NCI-H2227 treated with DMSO at 0.1 percent for 48 hours (cell line): Measurements from ENCODE around the gene KRT75.
"Not testable (repeated sequence)": the region's sequence is repeated elsewhere in the genome, so short reads cannot be mapped to it uniquely, and the experiment has no call there.

ENCODE experiments used
- DNase-seq: peaks from one replicate; lab custom pipeline; 2025; lab: John Stamatoyannopoulos, UW

The KRT75 gene

DNA sequence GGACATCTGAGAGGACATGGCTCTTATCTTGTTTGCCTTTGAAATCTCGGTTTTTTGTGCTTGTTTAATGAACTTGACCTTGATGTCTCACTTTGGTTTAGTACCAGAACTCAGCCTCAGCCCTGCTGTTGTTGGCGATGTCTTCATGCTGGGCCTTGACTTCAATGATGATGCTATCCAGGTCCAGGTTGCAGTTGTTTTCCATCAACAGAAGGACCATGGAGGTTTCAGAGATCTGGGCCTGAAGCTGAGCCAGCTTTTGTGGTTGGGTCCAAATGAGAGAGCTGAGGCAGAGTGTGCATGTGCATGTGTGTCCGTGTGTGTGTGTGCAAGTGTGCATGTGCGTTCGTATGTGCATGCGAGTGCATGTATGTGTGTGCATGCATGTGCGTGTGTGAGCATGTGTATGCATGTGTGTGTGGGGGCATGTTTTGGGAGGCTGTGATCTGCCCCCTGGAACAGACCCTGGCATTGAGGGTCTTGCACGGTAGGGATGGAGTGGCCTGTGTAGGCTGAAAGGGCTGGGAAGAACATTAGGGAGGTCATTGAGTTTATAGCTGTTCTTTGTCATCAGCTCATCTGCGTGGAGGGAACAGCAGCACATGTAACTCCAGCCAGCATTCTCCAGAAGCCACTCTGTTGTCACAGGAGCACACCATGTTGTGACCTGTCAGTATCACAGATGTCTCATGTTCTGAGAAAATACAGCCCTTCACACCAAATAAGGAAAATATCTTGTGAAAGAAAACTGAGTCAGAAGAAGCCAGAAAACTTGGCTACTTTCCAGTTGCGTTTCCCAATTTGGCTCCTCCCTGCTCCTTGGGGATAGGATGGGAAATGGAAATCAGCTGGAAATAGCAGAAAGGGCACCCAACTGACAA, 18.1 kb downstream of the KRT75 start:
- DNase-seq = no peak

DNA sequence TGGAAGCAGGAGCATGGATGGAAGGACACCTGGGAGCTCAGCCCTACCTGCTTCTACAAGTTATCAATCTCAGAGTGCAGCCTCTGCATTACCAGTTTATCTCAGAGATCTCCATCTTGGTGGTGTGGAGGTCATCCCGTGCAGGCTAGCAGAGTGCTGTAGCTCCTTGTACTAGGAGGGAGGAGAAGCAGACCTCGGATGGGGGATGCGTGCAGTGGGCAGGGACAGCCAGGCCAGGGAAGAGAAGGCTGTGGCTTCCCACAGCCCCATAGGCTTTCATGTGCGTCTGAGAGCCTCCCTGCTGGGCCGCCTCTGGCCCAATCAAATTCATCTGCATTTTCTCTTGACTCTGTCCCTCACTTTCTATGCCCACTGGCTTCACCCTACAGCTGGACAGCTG, 19.2 kb downstream of the KRT75 start:
- no peak for DNase-seq

DNA sequence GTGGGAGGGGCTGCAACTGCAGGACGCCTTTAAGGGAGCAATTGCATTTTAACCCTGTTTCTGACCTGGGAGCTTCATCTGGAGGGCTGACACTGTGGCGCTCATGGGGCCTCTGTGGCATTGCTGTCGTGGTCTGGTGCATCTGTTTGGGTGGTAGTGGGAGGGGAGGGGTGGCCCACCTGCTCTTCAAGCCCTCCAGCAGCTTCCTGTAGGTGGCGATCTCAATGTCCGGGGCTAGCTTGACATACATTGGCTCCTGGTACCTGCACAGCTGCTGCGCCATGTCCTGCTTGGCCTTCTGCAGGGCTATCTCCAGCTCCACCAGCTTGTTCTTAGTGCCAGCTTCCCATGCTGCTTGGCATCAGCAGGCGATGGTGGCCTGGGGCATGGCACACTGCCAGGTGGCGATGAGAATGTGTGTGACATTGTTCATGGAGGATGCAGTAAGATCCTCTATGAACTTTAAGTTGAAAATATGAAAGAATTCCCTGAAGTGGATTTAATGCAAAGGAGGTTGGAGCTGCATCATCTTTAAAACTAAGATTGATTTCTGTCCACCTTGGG, 20.3 kb downstream of the KRT75 start:
- no peak for DNase-seq

- no peak for DNase-seq
These were observed 21.0 kb downstream of the KRT75 start for GRCh38 chr12:52413202-52413601.

DNA sequence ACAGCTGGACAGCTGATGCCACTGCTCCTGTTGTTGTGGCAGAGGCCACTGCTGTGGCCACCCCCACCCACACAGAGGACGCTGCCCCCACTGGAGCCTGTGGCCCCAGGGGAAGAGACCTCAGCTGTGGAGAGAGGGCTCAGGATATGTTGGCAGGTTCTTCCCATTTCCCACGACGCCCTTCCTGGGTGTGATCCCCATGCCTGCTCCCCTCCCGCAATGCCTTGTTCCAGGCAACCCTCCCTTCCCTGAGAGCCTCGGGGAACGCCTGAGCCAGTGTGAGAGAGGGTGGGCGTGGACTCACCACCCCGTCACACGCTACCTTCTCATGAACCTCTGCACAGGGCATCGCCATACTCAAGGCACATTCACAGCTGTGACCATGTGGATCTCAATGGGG, 22.4 kb downstream of the KRT75 start:
- no peak for DNase-seq

DNA sequence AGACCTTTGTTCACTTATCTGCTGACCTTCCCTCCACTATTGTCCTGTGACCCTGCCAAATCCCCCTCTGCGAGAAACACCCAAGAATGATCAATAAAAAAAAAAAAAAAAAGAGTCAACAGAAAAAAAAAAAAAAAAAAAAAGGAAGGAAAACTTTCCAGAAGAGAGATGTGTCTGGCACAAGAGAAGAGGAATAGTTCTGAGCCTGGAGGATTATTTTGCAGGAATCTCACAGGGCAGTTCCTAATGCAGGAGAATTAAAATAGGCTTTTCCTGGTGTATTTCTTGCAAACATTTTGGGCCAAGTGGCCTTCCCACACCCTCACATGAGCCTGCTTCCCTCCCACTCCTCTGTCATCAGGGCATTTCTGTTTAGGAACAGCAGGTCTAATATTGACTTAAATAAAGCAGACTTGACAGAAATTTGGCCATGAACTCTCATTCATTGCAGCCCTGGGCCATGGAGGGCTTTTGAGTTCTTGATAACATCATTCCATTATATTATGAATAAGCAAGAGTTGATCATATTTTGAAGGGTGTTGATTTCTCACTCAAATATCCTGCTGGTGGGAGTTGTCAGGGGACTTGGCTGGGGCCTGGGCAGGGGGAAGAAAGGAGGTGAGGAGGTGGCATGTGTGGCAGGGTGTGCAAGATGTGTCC, 23.5 kb downstream of the KRT75 start:
- not testable (repeated sequence) for DNase-seq

DNA sequence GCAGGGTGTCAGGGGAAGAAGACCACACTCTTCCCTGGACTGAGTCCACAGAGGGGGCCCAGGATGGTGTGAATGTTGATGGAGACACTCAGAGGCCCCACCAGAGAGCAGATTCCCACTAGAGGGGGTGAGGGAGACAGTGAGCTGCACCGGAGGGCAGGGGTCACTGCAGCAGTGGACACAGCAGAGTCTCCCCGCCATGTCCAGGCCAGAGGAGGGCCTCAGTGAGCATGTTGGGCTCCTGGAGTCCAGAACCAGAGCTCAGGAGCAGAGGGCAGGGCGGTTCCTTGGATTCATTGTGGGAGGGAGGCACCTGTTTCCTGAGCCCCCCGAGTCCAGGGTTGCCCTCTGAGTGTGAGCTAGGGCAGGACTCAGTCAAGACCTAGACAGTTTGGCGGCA, 26.3 kb downstream of the KRT75 start:
- no peak for DNase-seq

- DNase-seq = no peak
These were observed 28.2 kb downstream of the KRT75 start, which contains the start of gene KRT82 for GRCh38 chr12:52405922-52406385. Gene KRT82, minus strand, starts transcription at chr12:52406335. Its CDS starts 58 bp downstream, at chr12:52406277.

- DNase-seq = no peak
These were observed 29.2 kb downstream of the KRT75 start for GRCh38 chr12:52404951-52405350.

- DNase-seq = no peak
These were observed 30.6 kb downstream of the KRT75 start for GRCh38 chr12:52403561-52403960.

DNA sequence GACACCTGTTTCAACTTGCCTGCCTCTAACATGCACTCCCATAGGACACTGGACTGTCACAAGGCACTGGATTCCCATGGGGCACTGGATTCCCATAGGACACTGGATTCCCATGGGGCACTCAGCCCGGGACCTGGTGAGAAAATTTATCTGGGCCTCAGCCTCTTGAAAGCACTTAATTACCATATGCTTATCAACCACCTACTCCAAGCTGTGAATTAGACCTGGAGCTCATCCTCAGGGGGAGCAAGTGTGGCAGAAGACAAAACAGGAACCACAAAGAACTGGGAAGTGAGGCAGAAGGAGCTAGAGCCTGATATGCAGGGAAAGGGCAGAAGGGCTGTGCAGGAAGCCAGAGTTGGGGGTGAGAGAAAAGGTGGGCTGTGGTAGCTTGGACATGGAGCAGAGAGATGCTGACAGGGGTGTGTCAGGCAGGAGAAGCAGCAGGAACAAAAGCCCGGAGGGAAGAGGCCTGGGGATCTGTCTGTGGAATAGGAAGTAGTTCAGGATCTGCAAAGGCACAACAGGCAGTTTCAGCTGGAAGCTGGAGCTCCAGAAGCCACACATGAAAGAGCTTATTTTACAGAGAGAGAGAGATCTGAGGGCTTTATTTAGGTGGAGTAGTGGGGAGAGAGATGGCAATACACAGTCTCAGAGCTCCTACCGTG, 31.2 kb downstream of the KRT75 start:
- no peak for DNase-seq

GRCh38 chr12:52402377-52402776, 31.8 kb downstream of the KRT75 start:
- no peak for DNase-seq

GRCh38 chr12:52401926-52402325, 32.2 kb downstream of the KRT75 start:
- no peak for DNase-seq

GRCh38 chr12:52401526-52401925, 32.6 kb downstream of the KRT75 start:
- DNase-seq = no peak

DNA sequence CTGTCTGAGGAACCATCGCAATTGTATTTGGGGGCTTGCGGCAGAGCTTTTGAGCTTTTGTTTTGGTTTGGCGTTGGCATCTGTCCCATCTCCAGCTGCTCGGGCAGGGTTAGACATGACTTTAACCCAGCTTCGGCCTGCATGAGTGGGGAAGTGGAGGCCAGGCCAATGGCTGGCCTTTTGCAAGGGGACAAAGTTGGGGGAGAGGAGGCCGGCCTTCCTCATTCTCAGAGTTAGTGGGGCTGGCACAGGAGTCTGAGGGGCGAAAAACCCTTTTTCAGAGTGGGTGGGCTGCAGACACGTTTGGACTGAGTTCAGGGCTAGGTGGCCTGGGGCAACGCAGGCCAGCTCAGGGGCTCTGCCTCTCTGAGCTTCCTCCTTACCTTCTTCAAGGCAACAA, 33.3 kb downstream of the KRT75 start:
- DNase-seq = no peak

- DNase-seq = no peak
These were observed 34.4 kb downstream of the KRT75 start for GRCh38 chr12:52399756-52400155.

DNA sequence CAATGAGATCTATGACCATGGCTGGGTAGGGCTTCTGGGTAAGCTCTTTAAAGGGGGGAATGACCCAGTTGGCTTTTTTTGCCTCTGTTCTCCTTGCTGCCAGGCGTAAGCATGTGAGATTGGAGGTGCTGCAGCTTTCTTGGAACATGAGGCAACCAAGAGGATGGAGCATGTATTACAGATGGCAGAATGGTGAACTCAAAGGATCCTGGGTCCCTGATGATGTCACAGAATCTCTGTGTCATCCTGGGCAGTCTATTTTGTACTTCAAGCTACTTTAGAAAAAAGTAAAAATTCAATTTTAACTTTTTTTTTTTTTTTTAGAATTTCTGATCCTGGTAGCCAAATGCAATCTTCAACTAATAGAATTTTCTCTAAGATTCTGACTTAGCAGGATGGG, 36.0 kb downstream of the KRT75 start:
- no peak for DNase-seq

DNA sequence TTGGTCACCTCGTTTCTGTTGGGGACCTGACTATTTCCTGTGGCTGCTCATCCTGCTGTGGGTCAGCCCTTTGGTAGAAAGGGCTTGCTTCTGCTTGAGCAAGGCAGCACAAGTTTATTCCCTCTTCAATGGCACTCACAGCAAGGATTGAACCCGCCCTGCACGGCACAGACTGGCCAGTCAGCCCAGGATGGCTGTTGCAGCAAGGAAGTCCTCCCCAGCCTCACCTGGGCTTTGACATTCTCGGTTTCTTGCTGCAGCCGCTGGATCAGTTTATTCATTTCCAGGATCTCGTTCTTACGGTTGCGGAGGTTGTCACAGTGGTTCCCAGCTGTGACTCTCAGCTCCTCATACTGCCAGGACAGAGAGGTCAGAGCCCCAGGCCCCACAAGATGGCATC, 37.5 kb downstream of the KRT75 start:
- no peak for DNase-seq

GRCh38 chr12:52395761-52396434, 38.3 kb downstream of the KRT75 start:
- no peak for DNase-seq

DNA sequence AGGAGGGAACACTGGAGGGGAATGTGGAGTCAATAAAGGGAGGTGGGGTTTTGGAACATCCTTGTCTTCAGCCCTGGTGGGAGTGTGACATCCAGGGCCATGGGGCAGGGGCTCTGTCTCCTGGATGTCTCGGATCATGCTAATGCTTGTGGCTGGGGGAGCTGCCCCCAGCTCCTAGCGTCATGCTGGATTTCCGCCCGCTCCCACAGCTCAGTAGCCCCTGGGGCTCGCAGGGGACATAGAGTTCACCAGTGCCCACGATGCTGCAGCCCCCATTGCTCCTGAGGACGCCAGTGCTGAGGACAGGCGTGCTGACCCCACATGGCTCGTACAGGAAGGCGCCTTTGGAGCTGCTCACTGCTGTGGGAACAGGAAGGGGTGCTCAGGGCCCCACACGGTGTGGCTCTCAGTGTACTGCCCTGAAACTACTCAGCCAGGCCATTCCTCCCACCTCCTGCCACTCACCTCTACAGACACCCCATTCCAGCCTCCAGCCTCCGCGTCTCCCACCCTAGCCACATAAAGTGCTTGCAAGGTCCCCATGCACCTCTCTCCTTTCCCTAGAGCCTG, 39.2 kb downstream of the KRT75 start:
- DNase-seq = no peak

DNA sequence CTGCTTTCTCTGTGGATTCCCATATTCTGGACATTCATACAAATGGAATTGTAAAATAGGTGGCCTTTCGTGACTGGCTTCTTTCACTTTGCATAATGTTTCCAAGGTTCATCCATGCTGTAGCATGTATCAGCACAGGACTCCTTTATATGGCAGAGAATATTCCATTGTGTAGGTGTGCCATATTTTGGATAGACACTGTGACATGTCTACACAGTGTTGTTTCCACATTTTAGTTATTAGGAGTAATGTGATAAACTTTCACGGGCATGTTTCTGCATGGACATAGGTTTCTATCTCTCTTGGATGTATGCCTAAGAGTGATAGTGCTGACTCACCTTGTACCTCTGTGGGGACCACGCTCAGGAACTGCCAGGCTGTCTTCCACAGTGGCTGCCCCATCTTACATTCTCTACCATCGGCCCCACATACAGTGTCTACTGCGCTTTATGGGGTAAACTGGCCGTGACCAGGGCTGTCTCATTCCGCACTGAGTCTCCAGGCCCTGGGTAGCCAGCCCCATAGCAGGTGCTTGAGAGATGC, 41.6 kb downstream of the KRT75 start:
- DNase-seq = no peak
